AG10803 (cell line): ENCODE measurements around the gene EPB41L5.
"Not testable (repeated sequence)": the region's sequence is repeated elsewhere in the genome, so short reads cannot be mapped to it uniquely, and the experiment has no call there.

Experiments
- DNase-seq: peaks from one replicate; pipeline ENCODE4 v3.0.0; 2010; ENCODE audit warnings: low read depth
- H3K4me3 ChIP-seq: 2 replicates; pipeline ENCODE4 v1.5.1; 2011; ENCODE audit warnings: mild to moderate bottlenecking, low read length, control low read depth
- TF ChIP-seq, protein P1 (sequence below): conservative IDR thresholded peaks from 2 replicates; pipeline ENCODE4 v1.5.1; 2011; ENCODE audit warnings: mild to moderate bottlenecking, low read length, control low read depth, inconsistent platforms

EPB41L5 gene

GRCh38 chr2:120141300-120142069 is 128.6 kb downstream of the EPB41L5 start:
- H3K4me3 ChIP-seq, result no peak overlapping the region
- DNase-seq, result no peak
- TF ChIP-seq, protein P1, sequence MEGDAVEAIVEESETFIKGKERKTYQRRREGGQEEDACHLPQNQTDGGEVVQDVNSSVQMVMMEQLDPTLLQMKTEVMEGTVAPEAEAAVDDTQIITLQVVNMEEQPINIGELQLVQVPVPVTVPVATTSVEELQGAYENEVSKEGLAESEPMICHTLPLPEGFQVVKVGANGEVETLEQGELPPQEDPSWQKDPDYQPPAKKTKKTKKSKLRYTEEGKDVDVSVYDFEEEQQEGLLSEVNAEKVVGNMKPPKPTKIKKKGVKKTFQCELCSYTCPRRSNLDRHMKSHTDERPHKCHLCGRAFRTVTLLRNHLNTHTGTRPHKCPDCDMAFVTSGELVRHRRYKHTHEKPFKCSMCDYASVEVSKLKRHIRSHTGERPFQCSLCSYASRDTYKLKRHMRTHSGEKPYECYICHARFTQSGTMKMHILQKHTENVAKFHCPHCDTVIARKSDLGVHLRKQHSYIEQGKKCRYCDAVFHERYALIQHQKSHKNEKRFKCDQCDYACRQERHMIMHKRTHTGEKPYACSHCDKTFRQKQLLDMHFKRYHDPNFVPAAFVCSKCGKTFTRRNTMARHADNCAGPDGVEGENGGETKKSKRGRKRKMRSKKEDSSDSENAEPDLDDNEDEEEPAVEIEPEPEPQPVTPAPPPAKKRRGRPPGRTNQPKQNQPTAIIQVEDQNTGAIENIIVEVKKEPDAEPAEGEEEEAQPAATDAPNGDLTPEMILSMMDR, result no peak

- TF ChIP-seq, protein P1, result no peak
- no peak overlapping the region for H3K4me3 ChIP-seq
- DNase-seq, result no peak
Observed at GRCh38 chr2:120142528-120143219, 129.8 kb downstream of the EPB41L5 start.

- TF ChIP-seq, protein P1, result no peak
- H3K4me3 ChIP-seq, result no peak overlapping the region
- no peak for DNase-seq
Observed at GRCh38 chr2:120148229-120148628, 135.4 kb downstream of the EPB41L5 start.

GRCh38 chr2:120148669-120149068 is 135.8 kb downstream of the EPB41L5 start:
- DNase-seq, result no peak
- H3K4me3 ChIP-seq, result no peak overlapping the region
- TF ChIP-seq, protein P1, result no peak

DNA sequence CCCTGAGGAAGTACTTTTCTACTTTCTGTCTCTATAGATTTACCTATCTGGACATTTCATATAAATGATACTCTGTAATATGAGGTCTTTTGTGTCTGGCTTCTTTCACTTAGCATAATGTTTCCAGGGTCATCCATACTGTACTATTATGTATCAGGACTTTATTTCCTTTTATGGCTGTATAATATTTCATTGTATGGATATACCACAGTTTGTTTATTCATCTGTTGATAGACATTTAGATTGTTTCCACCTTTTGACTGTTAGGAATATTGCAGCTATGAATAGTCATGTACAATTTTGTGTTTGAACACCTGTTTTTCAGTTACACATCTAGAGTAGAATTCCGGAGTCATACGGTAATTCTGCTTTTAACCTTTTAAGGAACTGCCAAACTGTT is 136.5 kb downstream of the EPB41L5 start:
- no peak for DNase-seq
- no peak overlapping the region for H3K4me3 ChIP-seq
- TF ChIP-seq, protein P1, result no peak

DNA sequence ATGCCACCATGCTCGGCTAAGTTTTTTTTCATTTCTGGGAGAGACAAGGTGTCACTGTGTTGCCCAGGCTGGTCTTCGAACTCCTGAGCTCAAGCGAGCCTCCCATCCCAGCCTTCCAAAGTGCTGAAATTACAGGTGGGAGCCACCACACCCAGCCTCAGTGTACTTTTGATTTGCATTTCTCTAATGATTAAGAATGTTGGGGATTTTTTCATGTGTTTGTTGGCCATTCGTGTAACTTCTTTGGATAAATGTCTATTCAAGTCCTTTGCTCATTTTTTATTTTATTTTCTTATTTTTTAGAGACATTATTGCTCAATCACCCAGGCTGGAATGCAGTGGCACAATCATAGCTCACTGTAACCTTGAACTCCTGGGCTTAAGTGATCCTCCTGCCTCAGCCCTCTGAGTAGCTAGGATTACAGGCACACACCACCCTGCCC is 137.2 kb downstream of the EPB41L5 start:
- H3K4me3 ChIP-seq, result no peak overlapping the region
- TF ChIP-seq, protein P1, result no peak
- DNase-seq, result no peak

- no peak for DNase-seq
- no peak overlapping the region for H3K4me3 ChIP-seq
- TF ChIP-seq, protein P1, result no peak
Observed at GRCh38 chr2:120155308-120155707, 142.4 kb downstream of the EPB41L5 start.

- not testable (repeated sequence) for DNase-seq, H3K4me3 ChIP-seq
Observed at GRCh38 chr2:120158658-120159057, 145.8 kb downstream of the EPB41L5 start.
